ENCODE data around the gene LIX1. TPM values are rescaled to one million over a fixed set of nuclear protein-coding genes. Genes with fewer than 3 reads are reported as not detected.

LIX1 gene
- total RNA-seq, 1 donor from 2014 or later = 10.7 TPM

DNA sequence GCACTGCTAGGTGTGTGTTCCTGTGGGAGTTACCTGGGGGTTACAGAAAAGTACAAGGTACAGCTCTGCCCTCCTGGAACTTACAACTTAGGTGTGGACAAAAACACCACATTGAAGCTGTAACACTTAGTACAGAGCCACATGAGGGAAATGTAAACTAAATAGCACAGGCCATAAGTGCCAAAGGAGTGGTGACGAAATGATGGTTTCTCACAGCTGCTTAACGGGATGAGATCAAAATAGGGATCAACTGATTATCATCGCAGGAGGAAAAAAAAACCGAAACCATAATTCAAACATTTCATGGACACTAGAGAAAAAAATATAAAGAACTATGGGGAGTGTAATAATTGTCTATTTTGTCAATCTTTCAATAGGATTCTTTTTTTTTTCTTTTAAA lies 5.9 kb downstream of the LIX1 start:
- peak overlapping the region; percentile 31 for H3K27ac Mint-ChIP-seq
- H3K9me3 Mint-ChIP-seq = no peaks in the 10 kb centered on the region
- H3K27me3 Mint-ChIP-seq (ENCODE audit: low read depth) = no peaks in the 10 kb centered on the region
- TF ChIP-seq, protein P1, sequence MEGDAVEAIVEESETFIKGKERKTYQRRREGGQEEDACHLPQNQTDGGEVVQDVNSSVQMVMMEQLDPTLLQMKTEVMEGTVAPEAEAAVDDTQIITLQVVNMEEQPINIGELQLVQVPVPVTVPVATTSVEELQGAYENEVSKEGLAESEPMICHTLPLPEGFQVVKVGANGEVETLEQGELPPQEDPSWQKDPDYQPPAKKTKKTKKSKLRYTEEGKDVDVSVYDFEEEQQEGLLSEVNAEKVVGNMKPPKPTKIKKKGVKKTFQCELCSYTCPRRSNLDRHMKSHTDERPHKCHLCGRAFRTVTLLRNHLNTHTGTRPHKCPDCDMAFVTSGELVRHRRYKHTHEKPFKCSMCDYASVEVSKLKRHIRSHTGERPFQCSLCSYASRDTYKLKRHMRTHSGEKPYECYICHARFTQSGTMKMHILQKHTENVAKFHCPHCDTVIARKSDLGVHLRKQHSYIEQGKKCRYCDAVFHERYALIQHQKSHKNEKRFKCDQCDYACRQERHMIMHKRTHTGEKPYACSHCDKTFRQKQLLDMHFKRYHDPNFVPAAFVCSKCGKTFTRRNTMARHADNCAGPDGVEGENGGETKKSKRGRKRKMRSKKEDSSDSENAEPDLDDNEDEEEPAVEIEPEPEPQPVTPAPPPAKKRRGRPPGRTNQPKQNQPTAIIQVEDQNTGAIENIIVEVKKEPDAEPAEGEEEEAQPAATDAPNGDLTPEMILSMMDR (IDR thresholded peaks at IDR 0.05; ENCODE audit: unreplicated experiment) = no peak
- H3K4me1 Mint-ChIP-seq = peaks cover 73% of the 10 kb centered on the region
- H3K36me3 Mint-ChIP-seq = no peaks in the 10 kb centered on the region
- H3K4me3 Mint-ChIP-seq = no peak overlapping the region
- no peak for DNase-seq (ENCODE audit: low spot score in 2 of 2, unreplicated experiment in 2 of 2)

DNA sequence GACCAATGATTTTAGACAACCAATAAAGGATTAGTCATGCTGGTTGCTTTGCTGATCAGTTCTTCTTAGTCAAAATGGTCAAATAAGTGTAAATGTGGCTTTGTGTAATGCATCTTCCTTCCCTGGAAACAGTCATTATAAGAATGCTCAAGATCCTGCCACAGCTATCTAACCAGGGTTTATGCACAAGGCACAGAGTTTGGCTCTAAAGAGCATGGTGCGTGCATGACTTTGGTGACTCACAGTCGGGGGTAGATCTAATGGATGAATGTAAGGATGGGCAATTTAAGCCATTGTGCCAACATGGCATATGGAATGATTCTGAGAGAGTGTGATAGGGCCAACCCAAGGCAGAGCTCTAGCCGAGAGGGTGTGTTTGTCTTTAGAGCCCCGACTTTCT lies 6.5 kb downstream of the LIX1 start:
- H3K27ac Mint-ChIP-seq = no peak overlapping the region
- H3K4me3 Mint-ChIP-seq = no peak overlapping the region
- peaks cover 73% of the 10 kb centered on the region for H3K4me1 Mint-ChIP-seq

DNA sequence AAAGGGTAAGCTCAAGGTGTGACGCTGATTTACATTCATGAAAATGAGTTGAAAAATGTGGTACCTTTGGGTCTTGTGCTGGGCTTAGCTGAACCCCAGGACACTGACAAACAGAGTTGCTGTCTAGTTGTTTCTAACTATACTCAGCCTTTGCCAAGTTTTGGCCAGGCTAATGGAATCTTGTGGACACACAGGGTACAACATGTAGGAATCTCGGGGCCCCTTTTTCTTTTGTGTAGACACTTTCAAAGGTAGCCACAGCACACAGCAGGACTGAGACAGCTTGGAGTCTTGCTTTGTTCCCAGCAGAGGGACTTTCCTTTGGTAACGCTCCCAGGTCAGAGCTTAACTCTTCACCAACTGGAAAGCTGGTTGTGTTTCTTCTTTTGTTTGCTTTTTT lies 7.8 kb downstream of the LIX1 start:
- Mint-ChIP-seq H3K27ac (no peak overlapping the region), H3K4me3 (no peak overlapping the region), H3K9me3 (no peaks in the 10 kb centered on the region), H3K27me3 (ENCODE audit: low read depth) (no peaks in the 10 kb centered on the region), H3K36me3 (no peaks in the 10 kb centered on the region), H3K4me1 (peaks cover 71% of the 10 kb centered on the region)
- no peak for DNase-seq (ENCODE audit: low spot score in 2 of 2, unreplicated experiment in 2 of 2)
- TF ChIP-seq, protein P1 (IDR thresholded peaks at IDR 0.05; ENCODE audit: unreplicated experiment) = no peak

More for the DNA sequence above, 6.5 kb downstream of the LIX1 start:
- H3K27me3 Mint-ChIP-seq (ENCODE audit: low read depth) = no peaks in the 10 kb centered on the region
- TF ChIP-seq, protein P1 (IDR thresholded peaks at IDR 0.05; ENCODE audit: unreplicated experiment) = no peak
- no peaks in the 10 kb centered on the region for H3K9me3 Mint-ChIP-seq
- no peak for DNase-seq (ENCODE audit: low spot score in 2 of 2, unreplicated experiment in 2 of 2)
- no peaks in the 10 kb centered on the region for H3K36me3 Mint-ChIP-seq

DNA sequence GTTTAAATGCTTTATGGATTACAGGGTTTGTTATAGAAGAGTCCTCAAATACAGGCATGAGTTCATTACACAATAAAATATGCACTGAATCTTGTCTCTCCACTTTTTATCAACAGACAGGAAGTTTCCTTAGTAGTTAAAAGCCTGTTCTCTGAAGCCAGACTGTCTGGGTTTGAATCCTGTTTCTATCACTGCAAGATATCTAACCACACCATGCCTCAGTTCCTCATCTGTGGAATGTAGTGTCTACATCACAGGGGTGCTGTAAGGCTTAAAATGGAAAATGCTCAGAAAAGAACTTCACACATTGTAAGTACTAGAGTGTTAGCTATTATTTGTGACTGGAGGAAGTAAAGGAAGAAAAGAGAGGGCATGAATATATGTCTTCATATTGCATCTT lies 9.3 kb downstream of the LIX1 start:
- Mint-ChIP-seq H3K4me1 (peaks cover 56% of the 10 kb centered on the region), H3K27me3 (ENCODE audit: low read depth) (no peaks in the 10 kb centered on the region), H3K27ac (peak overlapping the region; percentile 37), H3K36me3 (no peaks in the 10 kb centered on the region), H3K4me3 (no peak overlapping the region), H3K9me3 (no peaks in the 10 kb centered on the region)
- DNase-seq (ENCODE audit: low spot score in 2 of 2, unreplicated experiment in 2 of 2) = no peak
- TF ChIP-seq, protein P1 (IDR thresholded peaks at IDR 0.05; ENCODE audit: unreplicated experiment) = no peak

DNA sequence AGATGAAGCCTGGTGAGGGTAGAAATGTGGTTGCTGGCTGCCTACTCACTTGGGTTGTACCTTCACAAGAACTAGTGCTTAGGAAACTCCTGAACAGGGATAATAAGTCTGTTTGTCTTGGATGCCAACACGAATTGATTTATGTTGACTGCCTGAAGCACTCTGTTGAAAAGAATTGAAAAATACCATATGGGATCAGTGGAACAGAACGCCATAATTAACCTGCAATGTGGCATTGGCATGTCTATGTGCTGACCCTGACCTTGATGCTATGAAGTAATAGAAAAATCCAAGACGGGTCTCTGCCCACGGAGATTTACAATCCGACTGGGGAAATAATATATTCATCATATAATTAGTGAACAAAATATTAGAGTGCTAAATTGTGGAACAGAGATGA lies 10.5 kb downstream of the LIX1 start:
- H3K27me3 Mint-ChIP-seq (ENCODE audit: low read depth) = no peaks in the 10 kb centered on the region
- DNase-seq (ENCODE audit: low spot score in 2 of 2, unreplicated experiment in 2 of 2) = no peak
- no peaks in the 10 kb centered on the region for H3K9me3 Mint-ChIP-seq
- H3K4me3 Mint-ChIP-seq = no peak overlapping the region
- TF ChIP-seq, protein P1 (IDR thresholded peaks at IDR 0.05; ENCODE audit: unreplicated experiment) = no peak
- H3K36me3 Mint-ChIP-seq = no peaks in the 10 kb centered on the region
- H3K27ac Mint-ChIP-seq = peak overlapping the region; percentile 74
- peaks cover 47% of the 10 kb centered on the region for H3K4me1 Mint-ChIP-seq

DNA sequence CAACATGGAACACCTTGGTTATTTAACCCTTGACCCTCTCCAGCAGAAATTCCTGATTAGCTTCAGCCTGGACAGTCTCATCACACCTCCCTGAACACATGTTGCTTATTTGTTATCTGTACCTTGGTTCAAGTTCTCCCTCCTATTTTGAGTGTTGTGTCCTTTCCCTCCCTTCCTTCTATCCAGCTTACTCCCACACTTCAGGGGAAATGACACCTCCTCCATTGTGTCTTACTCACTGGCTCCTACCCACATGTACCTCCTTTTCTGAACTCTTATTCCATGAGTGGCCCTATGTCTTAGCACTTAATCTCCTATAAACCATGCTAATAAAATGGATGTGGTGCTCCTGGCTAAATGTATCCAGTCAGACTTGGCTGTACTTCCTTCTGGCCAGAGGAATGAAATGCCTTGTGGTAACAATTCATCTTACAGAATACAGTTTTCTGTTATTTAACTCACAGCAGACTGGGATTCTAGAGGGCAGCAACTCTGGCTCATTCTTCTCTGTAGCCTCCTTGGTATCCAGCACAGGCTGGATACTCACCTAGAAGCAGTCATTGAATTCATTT lies 11.2 kb downstream of the LIX1 start:
- no peak for DNase-seq (ENCODE audit: low spot score in 2 of 2, unreplicated experiment in 2 of 2)
- H3K4me1 Mint-ChIP-seq = peaks cover 41% of the 10 kb centered on the region
- no peaks in the 10 kb centered on the region for H3K9me3 Mint-ChIP-seq
- peak overlapping the region; percentile 74 for H3K27ac Mint-ChIP-seq
- no peak overlapping the region for H3K4me3 Mint-ChIP-seq
- no peaks in the 10 kb centered on the region for H3K36me3 Mint-ChIP-seq
- TF ChIP-seq, protein P1 (IDR thresholded peaks at IDR 0.05; ENCODE audit: unreplicated experiment) = no peak
- no peaks in the 10 kb centered on the region for H3K27me3 Mint-ChIP-seq (ENCODE audit: low read depth)
